ENCODE data around the gene HIF3A.

GRCh38 chr19:46328079-46328478, 31.2 kb downstream of the HIF3A start:
- TF ChIP-seq POLR2A (IDR thresholded peaks at IDR 0.05), result no peak
- TF ChIP-seq, protein P1, sequence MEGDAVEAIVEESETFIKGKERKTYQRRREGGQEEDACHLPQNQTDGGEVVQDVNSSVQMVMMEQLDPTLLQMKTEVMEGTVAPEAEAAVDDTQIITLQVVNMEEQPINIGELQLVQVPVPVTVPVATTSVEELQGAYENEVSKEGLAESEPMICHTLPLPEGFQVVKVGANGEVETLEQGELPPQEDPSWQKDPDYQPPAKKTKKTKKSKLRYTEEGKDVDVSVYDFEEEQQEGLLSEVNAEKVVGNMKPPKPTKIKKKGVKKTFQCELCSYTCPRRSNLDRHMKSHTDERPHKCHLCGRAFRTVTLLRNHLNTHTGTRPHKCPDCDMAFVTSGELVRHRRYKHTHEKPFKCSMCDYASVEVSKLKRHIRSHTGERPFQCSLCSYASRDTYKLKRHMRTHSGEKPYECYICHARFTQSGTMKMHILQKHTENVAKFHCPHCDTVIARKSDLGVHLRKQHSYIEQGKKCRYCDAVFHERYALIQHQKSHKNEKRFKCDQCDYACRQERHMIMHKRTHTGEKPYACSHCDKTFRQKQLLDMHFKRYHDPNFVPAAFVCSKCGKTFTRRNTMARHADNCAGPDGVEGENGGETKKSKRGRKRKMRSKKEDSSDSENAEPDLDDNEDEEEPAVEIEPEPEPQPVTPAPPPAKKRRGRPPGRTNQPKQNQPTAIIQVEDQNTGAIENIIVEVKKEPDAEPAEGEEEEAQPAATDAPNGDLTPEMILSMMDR (IDR thresholded peaks at IDR 0.05), result no peak
